ENCODE results near the gene ABCC1. TPM values are rescaled to one million over a fixed set of nuclear protein-coding genes. Genes with fewer than 3 reads are reported as not detected.

The ABCC1 gene
- total RNA-seq, 2 donors from 2014 or later, result 15.2 to 27.5 TPM

DNA sequence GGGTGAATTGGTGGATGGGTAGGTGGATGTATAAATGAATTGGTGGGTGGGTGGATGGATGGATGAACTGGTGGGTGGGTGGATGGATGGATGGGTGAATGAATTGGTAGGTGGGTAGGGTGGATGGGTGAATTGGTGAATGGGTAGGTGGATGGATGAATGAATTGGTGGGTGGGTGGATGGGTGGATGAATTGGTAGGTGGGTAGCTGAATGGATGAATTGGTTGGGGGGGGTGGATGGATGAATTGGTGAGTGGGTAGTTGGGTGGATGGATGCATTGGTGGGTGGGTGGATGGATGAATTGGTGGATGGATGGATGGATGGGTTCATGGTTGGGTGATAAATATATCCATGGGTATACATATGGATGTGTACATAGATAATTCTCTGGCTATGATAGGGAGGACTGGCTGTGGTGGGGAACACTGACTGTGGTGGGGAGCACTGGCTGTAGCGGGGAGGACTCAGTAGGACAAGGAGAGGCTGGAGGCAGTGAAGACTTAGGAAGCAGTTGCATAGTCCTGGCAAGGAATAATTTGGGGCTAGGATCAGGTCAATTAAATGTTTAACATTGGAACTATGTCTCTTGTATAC is 54.4 kb downstream of the ABCC1 start:
- H3K9me3 ChIP-seq, result no peaks in the 10 kb centered on the region
- H3K27ac ChIP-seq, result no peak overlapping the region
- no peak overlapping the region for H3K4me3 ChIP-seq
- no peak for DNase-seq (ENCODE audit: low spot score)
- TF ChIP-seq, protein P1, sequence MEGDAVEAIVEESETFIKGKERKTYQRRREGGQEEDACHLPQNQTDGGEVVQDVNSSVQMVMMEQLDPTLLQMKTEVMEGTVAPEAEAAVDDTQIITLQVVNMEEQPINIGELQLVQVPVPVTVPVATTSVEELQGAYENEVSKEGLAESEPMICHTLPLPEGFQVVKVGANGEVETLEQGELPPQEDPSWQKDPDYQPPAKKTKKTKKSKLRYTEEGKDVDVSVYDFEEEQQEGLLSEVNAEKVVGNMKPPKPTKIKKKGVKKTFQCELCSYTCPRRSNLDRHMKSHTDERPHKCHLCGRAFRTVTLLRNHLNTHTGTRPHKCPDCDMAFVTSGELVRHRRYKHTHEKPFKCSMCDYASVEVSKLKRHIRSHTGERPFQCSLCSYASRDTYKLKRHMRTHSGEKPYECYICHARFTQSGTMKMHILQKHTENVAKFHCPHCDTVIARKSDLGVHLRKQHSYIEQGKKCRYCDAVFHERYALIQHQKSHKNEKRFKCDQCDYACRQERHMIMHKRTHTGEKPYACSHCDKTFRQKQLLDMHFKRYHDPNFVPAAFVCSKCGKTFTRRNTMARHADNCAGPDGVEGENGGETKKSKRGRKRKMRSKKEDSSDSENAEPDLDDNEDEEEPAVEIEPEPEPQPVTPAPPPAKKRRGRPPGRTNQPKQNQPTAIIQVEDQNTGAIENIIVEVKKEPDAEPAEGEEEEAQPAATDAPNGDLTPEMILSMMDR (IDR thresholded peaks at IDR 0.05), result no peak
- H3K4me1 ChIP-seq, result peaks cover 0 to 16% of the 10 kb centered on the region in 2 donors
- H3K36me3 ChIP-seq, result no peaks in the 10 kb centered on the region
- H3K27me3 ChIP-seq, result no peaks in the 10 kb centered on the region

DNA sequence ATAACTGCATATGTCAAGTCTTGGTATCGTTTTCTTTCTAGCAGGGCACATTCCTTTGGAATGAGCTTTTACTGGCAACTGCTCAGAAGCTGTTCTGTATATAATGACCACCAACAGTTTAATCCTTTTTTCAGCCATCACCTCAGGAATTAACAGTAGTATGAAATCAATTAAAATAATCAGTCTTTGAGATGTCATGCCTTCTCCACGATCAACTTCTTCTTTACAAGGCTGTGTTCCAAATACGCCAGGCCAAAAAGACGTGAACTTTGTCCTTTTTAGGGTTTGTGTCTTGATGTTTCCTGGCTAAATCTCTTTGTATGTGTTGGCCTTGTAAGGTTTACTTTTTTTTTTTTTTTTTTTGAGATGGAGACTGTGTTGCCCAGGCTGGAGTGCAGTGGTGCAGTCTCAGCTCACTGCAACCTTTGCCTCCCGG is 54.9 kb downstream of the ABCC1 start:
- Histone ChIP-seq H3K4me1 (peaks cover 0 to 10% of the 10 kb centered on the region in 2 donors), H3K27me3 (no peaks in the 10 kb centered on the region), H3K9me3 (no peaks in the 10 kb centered on the region), H3K4me3 (no peak overlapping the region), H3K27ac (no peak overlapping the region), H3K36me3 (no peaks in the 10 kb centered on the region)
- TF ChIP-seq, protein P1 (IDR thresholded peaks at IDR 0.05), result no peak
- DNase-seq (ENCODE audit: low spot score), result no peak

DNA sequence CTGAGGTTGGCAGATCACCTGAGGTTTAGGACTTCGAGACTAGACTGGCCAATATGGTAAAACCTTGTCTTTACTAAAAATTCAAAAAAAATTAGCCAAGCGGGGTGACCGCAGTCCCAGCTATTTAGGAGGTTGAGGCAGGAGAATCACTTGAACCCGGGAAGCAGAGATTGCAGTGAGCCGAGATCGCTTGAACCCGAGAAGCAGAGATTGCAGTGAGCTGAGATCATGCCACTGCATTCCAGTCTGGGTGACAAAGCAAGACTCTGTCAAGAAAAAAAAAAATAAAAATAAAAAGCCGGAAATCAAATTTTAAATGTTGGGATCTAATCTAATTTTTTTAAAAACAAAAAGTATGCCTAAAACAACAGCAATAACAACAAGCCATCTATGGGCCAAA is 56.3 kb downstream of the ABCC1 start:
- no peaks in the 10 kb centered on the region for H3K9me3 ChIP-seq
- no peak overlapping the region for H3K4me3 ChIP-seq
- TF ChIP-seq, protein P1 (IDR thresholded peaks at IDR 0.05), result no peak
- peaks cover 0 to 9% of the 10 kb centered on the region in 2 donors for H3K4me1 ChIP-seq
- no peak overlapping the region for H3K27ac ChIP-seq
- no peaks in the 10 kb centered on the region for H3K27me3 ChIP-seq
- DNase-seq (ENCODE audit: low spot score), result no peak
- H3K36me3 ChIP-seq, result no peaks in the 10 kb centered on the region

DNA sequence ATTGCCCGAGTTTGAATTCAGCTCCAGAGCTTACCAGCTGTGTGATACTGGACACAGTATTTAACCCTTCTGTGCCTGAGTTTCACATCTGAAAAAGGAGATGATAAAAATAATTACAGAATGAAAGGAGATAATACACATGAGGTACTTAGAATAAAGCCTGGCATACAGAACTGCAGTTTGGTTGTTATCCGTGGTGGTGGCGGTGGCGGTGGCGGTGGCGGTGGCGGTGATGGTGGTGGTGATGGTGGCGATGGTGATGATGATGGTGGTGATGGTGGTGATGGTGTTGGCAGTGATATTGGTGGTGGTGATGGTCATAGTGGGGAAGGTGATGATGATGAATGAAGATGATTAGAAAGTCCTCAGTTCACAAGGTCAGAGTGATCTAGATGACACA is 57.2 kb downstream of the ABCC1 start:
- Histone ChIP-seq H3K4me1 (peaks cover 0 to 5% of the 10 kb centered on the region in 2 donors), H3K27ac (no peak overlapping the region)

DNA sequence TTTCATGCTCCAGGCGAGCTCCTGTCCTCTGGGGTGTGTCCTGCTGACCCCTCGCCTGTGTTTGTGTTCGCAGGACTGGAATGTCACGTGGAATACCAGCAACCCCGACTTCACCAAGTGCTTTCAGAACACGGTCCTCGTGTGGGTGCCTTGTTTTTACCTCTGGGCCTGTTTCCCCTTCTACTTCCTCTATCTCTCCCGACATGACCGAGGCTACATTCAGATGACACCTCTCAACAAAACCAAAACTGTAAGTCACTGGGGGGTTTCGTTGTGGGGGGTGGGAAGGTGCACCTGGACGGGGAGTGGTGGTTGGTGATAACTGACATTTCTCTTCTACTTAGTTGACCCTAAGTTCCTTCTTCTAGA is 58.3 kb downstream of the ABCC1 start:
- Histone ChIP-seq H3K27ac (no peak overlapping the region), H3K9me3 (no peaks in the 10 kb centered on the region), H3K27me3 (no peaks in the 10 kb centered on the region), H3K36me3 (no peaks in the 10 kb centered on the region), H3K4me3 (no peak overlapping the region), H3K4me1 (no peaks in the 10 kb centered on the region)
- TF ChIP-seq, protein P1 (IDR thresholded peaks at IDR 0.05), result no peak
- DNase-seq (ENCODE audit: low spot score), result no peak

More for the DNA sequence above, 57.2 kb downstream of the ABCC1 start:
- Histone ChIP-seq H3K36me3 (no peaks in the 10 kb centered on the region), H3K27me3 (no peaks in the 10 kb centered on the region), H3K9me3 (no peaks in the 10 kb centered on the region), H3K4me3 (no peak overlapping the region)
- DNase-seq (ENCODE audit: low spot score), result no peak
- TF ChIP-seq, protein P1 (IDR thresholded peaks at IDR 0.05), result no peak

DNA sequence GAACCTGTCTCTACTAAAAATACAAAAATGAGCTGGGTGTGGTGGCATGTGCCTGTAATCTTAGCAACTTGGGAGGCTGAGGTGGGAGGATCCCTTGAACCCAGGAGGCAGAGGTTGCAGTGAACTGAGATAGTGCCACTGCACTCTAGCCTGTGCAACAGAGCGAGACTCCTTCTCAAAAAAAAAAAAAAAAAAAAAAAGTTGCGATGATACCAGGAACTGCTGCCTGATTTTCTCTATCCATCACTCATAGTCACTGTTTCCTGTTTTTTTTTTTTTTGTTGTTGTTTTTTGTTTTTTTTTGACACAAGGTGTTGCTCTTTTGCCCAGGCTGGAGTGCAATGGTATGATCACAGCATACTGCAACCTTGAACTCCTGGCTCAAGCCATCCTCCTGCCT is 59.2 kb downstream of the ABCC1 start:
- H3K36me3 ChIP-seq, result no peaks in the 10 kb centered on the region
- H3K4me1 ChIP-seq, result no peaks in the 10 kb centered on the region
- no peaks in the 10 kb centered on the region for H3K27me3 ChIP-seq
- no peak overlapping the region for H3K27ac ChIP-seq
- no peaks in the 10 kb centered on the region for H3K9me3 ChIP-seq
- no peak for DNase-seq (ENCODE audit: low spot score)
- H3K4me3 ChIP-seq, result no peak overlapping the region
- TF ChIP-seq, protein P1 (IDR thresholded peaks at IDR 0.05), result no peak
